Loucy (cell line): ENCODE data around the gene TRPM2.

Experiments used
- CTCF ChIP-seq: fragments of 200-600 bp; sonication (generic); conservative IDR thresholded peaks from 2 replicates; pipeline ENCODE4 v1.5.1; 2014; ENCODE audit warnings: mild to moderate bottlenecking, antibody characterized with exemption, low read length
- EZH2phosphoT487 ChIP-seq: fragments of 200-600 bp; IDR thresholded peaks from 2 replicates; pipeline ENCODE4 v1.6.1; 2018; ENCODE audit warnings: antibody characterized with exemption, mild to moderate bottlenecking, moderate library complexity, borderline replicate concordance

- peak; percentile 78 for TF ChIP-seq CTCF
- TF ChIP-seq EZH2phosphoT487, result no peak
These were observed 48.5 kb upstream of the TRPM2 start for GRCh38 chr21:44304877-44305293.
